GM10248 (cell line): ENCODE data around the gene GPS1.

Source experiments
- CTCF ChIA-PET: fragments of 300-600 bp; sonication (Branson Sonifier 250); formaldehyde crosslinking; extraction: SDS; loops from one replicate; lab custom pipeline; 2021; ENCODE audit warnings: antibody characterized with exemption; lab: Yijun Ruan, JAX
- POLR2A ChIA-PET: fragments of 350-650 bp; sonication (Branson Sonifier 250); formaldehyde crosslinking; extraction: SDS; loops from one replicate; lab custom pipeline; 2020; ENCODE audit warnings: antibody characterized with exemption; lab: Yijun Ruan, JAX
- DNase-seq: peaks from one replicate; pipeline ENCODE4 v3.0.0; 2012; ENCODE audit errors: extremely low spot score
- CTCF ChIP-seq: IDR thresholded peaks from 2 replicates; pipeline ENCODE4 v1.5.1; 2012; ENCODE audit warnings: mild to moderate bottlenecking, low read depth; ENCODE audit errors: extremely low read depth, missing control alignments, control extremely low read depth

The GPS1 gene

GRCh38 chr17:82062076-82062983, 10.6 kb downstream of the GPS1 start:
- ChIA-PET POLR2A (no interaction called here), CTCF (no interaction called here)
- TF ChIP-seq CTCF, result no peak

GRCh38 chr17:82062984-82063368, 11.3 kb downstream of the GPS1 start:
- no peak for DNase-seq
- no peak for TF ChIP-seq CTCF
- CTCF ChIA-PET, result interaction anchor here (1.1 kb wide), 1 partner anchor 42 kb away, joined by 3 read pairs; no protein-coding TSS in a partner anchor
- POLR2A ChIA-PET, result no interaction called here

More at GRCh38 chr17:82062076-82062983, 10.6 kb downstream of the GPS1 start:
- no peak for DNase-seq

- ChIA-PET CTCF (interaction anchor here (0.9 to 1.4 kb wide), 3 partner anchors 19 to 104 kb away, joined by 3 to 4 read pairs (median 3); no protein-coding TSS in a partner anchor), POLR2A (interaction anchor here (0.5 kb wide), 1 partner anchor 169 kb away, joined by 3 read pairs; no protein-coding TSS in a partner anchor)
- no peak for TF ChIP-seq CTCF
- no peak for DNase-seq
Measured at GRCh38 chr17:82063424-82064415, 12.0 kb downstream of the GPS1 start.

GRCh38 chr17:82064433-82065192, 12.9 kb downstream of the GPS1 start:
- ChIA-PET CTCF (interaction anchor here (0.9 to 2.1 kb wide), 4 partner anchors 7 to 105 kb away, joined by 3 to 5 read pairs (median 4); no protein-coding TSS in a partner anchor), POLR2A (no interaction called here)
- no peak for DNase-seq
- TF ChIP-seq CTCF, result no peak

- TF ChIP-seq CTCF, result no peak
- ChIA-PET CTCF (interaction anchor here (1.7 to 2.1 kb wide), 3 partner anchors 8 to 106 kb away, joined by 5 to 6 read pairs (median 5); no protein-coding TSS in a partner anchor), POLR2A (no interaction called here)
- no peak for DNase-seq
Measured at GRCh38 chr17:82065193-82065637, 13.5 kb downstream of the GPS1 start.
